OCI-LY1 (cell line): Measurements from ENCODE around the gene NLRP13.

Experiments used
- CTCF ChIP-seq: fragments of 200-600 bp; sonication (generic), shearing (Covaris generic); IDR thresholded peaks from 2 replicates; pipeline ENCODE4 v1.5.1; 2017; ENCODE audit warnings: mild to moderate bottlenecking, antibody characterized with exemption, low read length, moderate library complexity, mixed read lengths
- EZH2 ChIP-seq: fragments of 200-600 bp; sonication (generic), shearing (Covaris generic); IDR thresholded peaks from 2 replicates; pipeline ENCODE4 v1.8.0; 2017; ENCODE audit warnings: borderline replicate concordance, mixed run types, mild to moderate bottlenecking, antibody characterized with exemption, low read length, moderate library complexity, mixed read lengths

GRCh38 chr19:55867101-55867500, 65.0 kb downstream of the NLRP13 start:
- TF ChIP-seq CTCF: no peak
- no peak for TF ChIP-seq EZH2
